ENCODE results near the gene KCNMA1. TPM values are rescaled to one million over a fixed set of nuclear protein-coding genes. Genes with fewer than 3 reads are reported as not detected.

The KCNMA1 gene
- total RNA-seq, 2 donors from 2014 or later, result 29.1 to 37.9 TPM

DNA sequence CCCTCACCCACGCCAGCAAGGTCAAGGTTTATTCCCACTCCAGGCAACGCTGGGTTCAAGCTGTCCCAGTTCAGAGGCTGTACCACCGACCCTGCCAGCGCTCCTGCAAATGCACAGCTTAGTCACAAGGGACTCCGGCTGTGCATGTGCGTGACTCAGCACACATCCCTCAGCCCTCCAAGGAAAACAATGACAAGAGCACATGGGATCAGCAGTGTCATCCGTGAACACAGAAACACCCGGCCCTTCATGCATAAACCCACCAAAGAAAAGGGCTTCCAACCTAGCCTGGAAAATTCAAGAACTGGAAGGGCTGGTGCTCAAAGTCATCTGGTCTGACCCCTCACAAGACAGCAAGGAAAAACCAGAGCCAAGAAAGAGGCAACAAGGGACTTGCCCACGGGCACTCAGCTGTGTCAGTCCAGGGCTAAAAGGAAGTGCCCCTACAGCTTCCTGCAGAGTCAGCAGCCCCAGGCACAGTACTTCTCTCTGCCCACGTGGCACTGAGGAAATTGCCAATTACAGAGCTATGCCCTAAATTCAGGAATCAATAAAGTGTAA lies 106.1 kb downstream of the KCNMA1 start:
- 45% methylated on average over 10 of the region's 10 CpGs for WGBS
- no peaks in the 10 kb centered on the region for H3K4me1 ChIP-seq (replicated peaks)
- no peaks in the 10 kb centered on the region for H3K27me3 ChIP-seq (replicated peaks; ENCODE audit: insufficient read depth)
- H3K4me3 ChIP-seq, result no peak overlapping the region
- no peak for DNase-seq (ENCODE audit: low spot score)
- intact Hi-C loops (cut with DNase I), result no loop called here
- no peaks in the 10 kb centered on the region for H3K9me3 ChIP-seq
- no peaks in the 10 kb centered on the region for H3K36me3 ChIP-seq
- no peak for TF ChIP-seq POLR2A (IDR thresholded peaks at IDR 0.05)
- TF ChIP-seq POLR2AphosphoS5 (IDR thresholded peaks at IDR 0.05), result peak; percentile 51
- peak overlapping the region in 1 of 2 donors; percentile 5 for H3K27ac ChIP-seq

DNA sequence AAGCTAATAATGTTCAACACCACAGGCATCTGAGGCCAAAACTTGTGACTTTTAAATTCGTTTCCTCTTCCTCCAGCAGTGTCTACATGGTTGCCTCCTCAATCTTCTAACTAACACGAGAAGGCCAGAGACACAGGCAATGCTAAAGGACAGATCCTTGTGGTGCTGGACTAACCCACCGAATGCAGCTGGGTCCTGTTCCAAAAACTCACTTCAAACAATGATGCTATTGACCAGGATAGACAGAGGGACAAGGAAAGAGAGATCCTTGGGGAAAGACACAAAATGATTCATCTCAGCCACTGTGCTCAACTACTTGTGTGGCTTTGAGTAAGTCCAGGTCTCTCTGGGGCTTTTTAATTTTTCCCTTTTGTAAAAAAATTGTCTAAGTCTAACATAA lies 107.6 kb downstream of the KCNMA1 start:
- Histone ChIP-seq H3K4me1 (replicated peaks) (no peaks in the 10 kb centered on the region), H3K9me3 (no peaks in the 10 kb centered on the region), H3K27me3 (replicated peaks; ENCODE audit: insufficient read depth) (no peaks in the 10 kb centered on the region), H3K4me3 (no peak overlapping the region), H3K36me3 (no peaks in the 10 kb centered on the region), H3K27ac (no peak overlapping the region)
- no peak for DNase-seq (ENCODE audit: low spot score)
- TF ChIP-seq POLR2A (IDR thresholded peaks at IDR 0.05) (no peak), POLR2AphosphoS5 (IDR thresholded peaks at IDR 0.05) (no peak)
- TF ChIP-seq, protein P1, sequence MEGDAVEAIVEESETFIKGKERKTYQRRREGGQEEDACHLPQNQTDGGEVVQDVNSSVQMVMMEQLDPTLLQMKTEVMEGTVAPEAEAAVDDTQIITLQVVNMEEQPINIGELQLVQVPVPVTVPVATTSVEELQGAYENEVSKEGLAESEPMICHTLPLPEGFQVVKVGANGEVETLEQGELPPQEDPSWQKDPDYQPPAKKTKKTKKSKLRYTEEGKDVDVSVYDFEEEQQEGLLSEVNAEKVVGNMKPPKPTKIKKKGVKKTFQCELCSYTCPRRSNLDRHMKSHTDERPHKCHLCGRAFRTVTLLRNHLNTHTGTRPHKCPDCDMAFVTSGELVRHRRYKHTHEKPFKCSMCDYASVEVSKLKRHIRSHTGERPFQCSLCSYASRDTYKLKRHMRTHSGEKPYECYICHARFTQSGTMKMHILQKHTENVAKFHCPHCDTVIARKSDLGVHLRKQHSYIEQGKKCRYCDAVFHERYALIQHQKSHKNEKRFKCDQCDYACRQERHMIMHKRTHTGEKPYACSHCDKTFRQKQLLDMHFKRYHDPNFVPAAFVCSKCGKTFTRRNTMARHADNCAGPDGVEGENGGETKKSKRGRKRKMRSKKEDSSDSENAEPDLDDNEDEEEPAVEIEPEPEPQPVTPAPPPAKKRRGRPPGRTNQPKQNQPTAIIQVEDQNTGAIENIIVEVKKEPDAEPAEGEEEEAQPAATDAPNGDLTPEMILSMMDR (IDR thresholded peaks at IDR 0.05), result no peak
- intact Hi-C loops (cut with DNase I), result no loop called here
- WGBS, result 90% methylated on average over 3 of the region's 3 CpGs

DNA sequence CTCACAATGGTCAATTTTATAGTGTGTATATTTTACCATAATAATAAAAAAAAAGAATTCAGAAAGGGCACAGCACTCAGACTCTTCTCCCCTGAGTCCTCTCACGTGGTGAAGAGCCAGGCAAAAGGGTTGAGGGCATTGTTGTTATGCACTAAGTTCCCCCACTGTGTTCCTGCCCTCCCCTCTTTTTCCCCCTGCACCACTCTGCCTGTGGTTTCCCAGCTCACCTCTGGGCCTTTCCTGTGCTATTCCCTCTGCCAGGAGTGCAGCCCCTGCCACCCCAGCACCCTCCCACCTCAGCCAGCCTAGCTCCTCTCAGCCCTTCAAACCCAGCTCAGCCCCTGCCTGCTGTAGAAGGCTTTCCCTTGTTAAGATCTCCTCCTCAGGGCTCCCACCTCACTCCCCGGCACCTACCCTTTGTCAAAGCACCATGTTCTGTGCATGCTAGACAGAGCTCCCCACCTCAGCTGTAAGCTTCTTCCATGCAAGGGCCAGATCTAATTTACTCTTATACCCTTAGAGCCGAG lies 108.5 kb downstream of the KCNMA1 start:
- no peak for DNase-seq (ENCODE audit: low spot score)
- no peak for TF ChIP-seq POLR2A (IDR thresholded peaks at IDR 0.05)
- TF ChIP-seq POLR2AphosphoS5 (IDR thresholded peaks at IDR 0.05), result no peak
- TF ChIP-seq, protein P1 (IDR thresholded peaks at IDR 0.05), result no peak
- Histone ChIP-seq H3K9me3 (no peaks in the 10 kb centered on the region), H3K4me3 (no peak overlapping the region), H3K4me1 (replicated peaks) (no peaks in the 10 kb centered on the region), H3K27me3 (replicated peaks; ENCODE audit: insufficient read depth) (no peaks in the 10 kb centered on the region), H3K36me3 (no peaks in the 10 kb centered on the region), H3K27ac (no peak overlapping the region)
- intact Hi-C loops (cut with DNase I), result no loop called here
- WGBS, result 85% methylated on average over 3 of the region's 3 CpGs

- TF ChIP-seq, protein P1 (IDR thresholded peaks at IDR 0.05), result no peak
- TF ChIP-seq POLR2A (IDR thresholded peaks at IDR 0.05) (no peak), POLR2AphosphoS5 (IDR thresholded peaks at IDR 0.05) (no peak)
- WGBS, result 88% methylated on average over 2 of the region's 2 CpGs
- H3K27ac ChIP-seq, result no peak overlapping the region
- no peaks in the 10 kb centered on the region for H3K4me1 ChIP-seq (replicated peaks)
- no peaks in the 10 kb centered on the region for H3K27me3 ChIP-seq (replicated peaks; ENCODE audit: insufficient read depth)
- H3K36me3 ChIP-seq, result no peaks in the 10 kb centered on the region
- H3K9me3 ChIP-seq, result no peaks in the 10 kb centered on the region
- DNase-seq (ENCODE audit: low spot score), result no peak
- H3K4me3 ChIP-seq, result no peak overlapping the region
- intact Hi-C loops (cut with DNase I), result no loop called here
These were observed 109.8 kb downstream of the KCNMA1 start for GRCh38 chr10:77527839-77528238.

DNA sequence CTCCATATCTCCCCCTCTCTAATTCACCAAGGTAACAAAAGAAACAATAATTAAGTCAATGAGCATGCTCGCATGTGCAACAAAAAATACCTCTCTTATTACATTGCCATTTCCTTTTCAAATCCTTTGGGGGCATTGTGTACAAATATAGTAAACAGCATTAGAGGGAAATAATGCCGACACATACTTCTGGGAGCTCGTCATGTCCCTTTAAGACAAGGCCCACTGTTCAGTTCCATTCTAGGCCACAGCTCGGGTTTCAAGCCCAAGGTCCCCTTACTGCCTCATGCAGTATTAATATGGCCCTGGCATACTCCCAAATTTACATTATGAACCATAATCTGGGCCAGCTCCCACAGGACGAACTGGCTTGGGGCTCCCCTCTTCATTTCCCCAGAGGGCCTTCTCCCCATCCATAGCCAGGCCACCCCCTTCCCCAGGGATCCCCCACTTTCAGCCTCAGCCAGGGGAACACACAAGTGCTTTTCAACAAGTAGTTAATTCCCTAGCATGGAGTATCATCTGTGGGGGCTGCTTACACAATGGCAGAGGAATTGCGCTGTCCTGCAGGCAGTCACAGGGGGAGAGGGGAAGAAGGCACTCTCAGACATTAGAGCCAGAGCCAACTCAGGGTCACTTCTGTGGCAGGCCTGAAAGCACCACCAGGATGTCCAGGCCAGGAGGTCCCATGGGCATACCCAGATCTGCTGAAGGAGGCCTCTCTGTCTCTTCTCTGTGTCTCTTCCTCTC lies 110.6 kb downstream of the KCNMA1 start:
- intact Hi-C loops (cut with DNase I), result no loop called here
- WGBS, result 77% methylated on average over 6 of the region's 6 CpGs
- H3K27ac ChIP-seq, result no peak overlapping the region
- no peaks in the 10 kb centered on the region for H3K27me3 ChIP-seq (replicated peaks; ENCODE audit: insufficient read depth)
- no peak for DNase-seq (ENCODE audit: low spot score)
- TF ChIP-seq POLR2AphosphoS5 (IDR thresholded peaks at IDR 0.05) (no peak), POLR2A (IDR thresholded peaks at IDR 0.05) (no peak)
- TF ChIP-seq, protein P1 (IDR thresholded peaks at IDR 0.05), result no peak
- H3K9me3 ChIP-seq, result no peaks in the 10 kb centered on the region
- H3K4me1 ChIP-seq (replicated peaks), result no peaks in the 10 kb centered on the region
- no peaks in the 10 kb centered on the region for H3K36me3 ChIP-seq
- H3K4me3 ChIP-seq, result no peak overlapping the region
